Activated naive CD4-positive, alpha-beta T cell treated with anti-CD3 and anti-CD28 coated beads, Interleukin-2, amount 50 U/mL, for 24 hours (primary cell): ENCODE data around the gene IRF2.

Experiments
- H3K27ac Mint-ChIP-seq: one replicate; pipeline ENCODE4 v1.8.0; 2021; ENCODE audit warnings: mild to moderate bottlenecking, mixed read lengths
- H3K27me3 Mint-ChIP-seq: one replicate; pipeline ENCODE4 v1.8.0; 2021; ENCODE audit warnings: mixed read lengths
- H3K36me3 Mint-ChIP-seq: one replicate; pipeline ENCODE4 v1.8.0; 2021; ENCODE audit warnings: mixed read lengths
- H3K4me1 Mint-ChIP-seq: one replicate; pipeline ENCODE4 v1.8.0; 2021; ENCODE audit warnings: mixed read lengths
- H3K4me3 Mint-ChIP-seq: one replicate; pipeline ENCODE4 v1.8.0; 2021; ENCODE audit warnings: mild to moderate bottlenecking, mixed read lengths
- H3K9me3 Mint-ChIP-seq: one replicate; pipeline ENCODE4 v1.8.0; 2021; ENCODE audit warnings: mixed read lengths

Gene IRF2

DNA sequence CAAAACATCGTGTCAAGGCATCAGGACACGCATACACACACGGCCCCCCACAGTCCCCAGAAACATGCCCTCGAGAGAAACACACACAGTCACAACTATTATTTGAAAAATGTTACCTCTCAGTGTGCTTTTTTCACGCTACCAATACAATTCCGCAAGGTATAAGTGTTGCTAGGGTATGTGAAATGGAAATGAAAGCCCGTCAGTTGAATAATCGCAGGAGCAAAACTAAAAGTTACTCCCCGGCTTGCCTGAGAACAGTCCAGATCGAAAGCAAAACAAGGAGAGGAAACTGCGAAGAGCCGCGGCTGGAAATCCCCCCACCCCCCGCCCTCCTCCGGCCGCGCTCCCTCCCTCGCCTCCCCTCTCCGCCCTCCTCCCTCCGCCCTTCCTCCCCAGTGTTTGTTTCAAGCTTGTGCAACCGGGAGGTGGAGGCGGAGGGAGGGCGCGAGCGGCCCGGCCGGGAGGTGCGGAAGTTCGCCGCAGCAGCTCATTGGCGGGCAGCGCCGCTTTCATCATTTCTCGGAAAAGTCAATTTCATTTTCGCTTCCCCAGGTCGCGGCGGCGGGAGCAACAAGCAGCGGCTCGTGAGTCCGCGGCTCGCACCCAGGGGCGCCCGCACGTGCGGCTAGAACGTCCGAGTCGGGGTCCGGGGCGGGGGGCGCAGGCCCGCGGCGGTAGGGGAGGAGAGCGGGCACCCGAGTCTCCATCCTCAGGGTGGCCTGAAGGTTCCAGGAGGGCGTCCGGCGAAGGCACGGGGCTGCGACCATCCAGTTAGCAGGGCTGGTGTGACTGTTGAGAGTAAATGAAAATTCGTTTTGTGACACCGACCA lies at the start of gene IRF2:
Gene IRF2 (minus strand): TSS at position 288 of the 833 bp plus-strand sequence. CDS start 45,486 bp downstream, outside the sequence.
- H3K9me3 Mint-ChIP-seq = no peaks in the 10 kb centered on the region
- H3K27ac Mint-ChIP-seq = peak within 1 kb of the TSS; percentile 100
- H3K4me3 Mint-ChIP-seq = peak within 1 kb of the TSS; percentile 99
- peaks cover 14% of the 10 kb centered on the region for H3K36me3 Mint-ChIP-seq
- no peaks in the 10 kb centered on the region for H3K27me3 Mint-ChIP-seq
- peaks cover 65% of the 10 kb centered on the region for H3K4me1 Mint-ChIP-seq

- Mint-ChIP-seq H3K4me1 (peaks cover 18% of the 10 kb centered on the region), H3K36me3 (no peaks in the 10 kb centered on the region), H3K4me3 (no peak overlapping the region), H3K9me3 (peaks cover 4% of the 10 kb centered on the region), H3K27me3 (no peaks in the 10 kb centered on the region), H3K27ac (no peak overlapping the region)
Observed at GRCh38 chr4:184515606-184516005, 41.3 kb upstream of the IRF2 start.

DNA sequence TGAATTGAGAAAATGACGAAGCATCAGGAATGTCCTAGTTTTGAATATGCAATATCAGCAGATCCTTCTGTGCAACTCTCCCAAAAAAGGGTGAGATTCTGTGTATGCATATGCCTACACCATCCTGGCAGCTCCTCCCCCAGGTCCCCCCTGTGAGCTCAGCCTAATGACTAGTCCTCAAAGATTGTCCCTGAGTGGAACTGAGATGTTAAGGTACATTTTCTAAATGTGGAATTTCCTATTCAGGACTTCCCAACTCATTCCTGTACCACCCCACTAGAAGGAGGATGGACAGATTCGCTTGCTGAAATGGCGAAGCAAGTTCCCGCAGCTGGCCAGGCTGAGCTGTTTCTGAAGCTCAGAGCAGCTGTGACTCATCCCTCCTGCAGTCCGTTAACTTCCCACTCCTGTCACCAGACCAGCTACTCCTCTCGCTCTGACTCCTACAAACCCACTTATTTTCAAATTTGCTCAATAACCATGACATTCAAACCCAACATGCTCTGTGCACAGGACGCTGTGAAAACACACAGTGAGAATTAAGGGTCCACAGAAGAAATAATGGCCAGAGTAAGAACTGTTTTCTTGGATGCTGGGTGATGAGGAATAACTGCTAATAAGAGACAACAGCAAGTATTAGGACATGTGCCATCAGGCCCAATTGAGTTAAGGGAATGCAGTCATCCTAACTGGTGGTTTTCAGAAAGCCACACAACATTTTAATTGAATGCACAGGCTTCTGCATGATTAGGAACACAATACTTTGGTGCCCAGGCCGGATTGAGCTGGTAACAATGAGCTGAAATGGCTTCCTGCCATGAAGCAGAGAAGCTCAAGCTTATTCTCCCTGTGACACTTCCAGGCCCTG lies 40.0 kb upstream of the IRF2 start:
- Mint-ChIP-seq H3K9me3 (peaks cover 9% of the 10 kb centered on the region), H3K36me3 (no peaks in the 10 kb centered on the region), H3K27ac (peak overlapping the region; percentile 83), H3K4me3 (peak overlapping the region; percentile 42), H3K27me3 (no peaks in the 10 kb centered on the region), H3K4me1 (peaks cover 18% of the 10 kb centered on the region)

GRCh38 chr4:184513802-184514120 lies 39.4 kb upstream of the IRF2 start:
- Mint-ChIP-seq H3K4me1 (peaks cover 18% of the 10 kb centered on the region), H3K27ac (peak overlapping the region; percentile 83), H3K9me3 (peaks cover 7% of the 10 kb centered on the region), H3K27me3 (no peaks in the 10 kb centered on the region), H3K36me3 (no peaks in the 10 kb centered on the region), H3K4me3 (peak overlapping the region; percentile 42)

- Mint-ChIP-seq H3K27me3 (no peaks in the 10 kb centered on the region), H3K9me3 (peaks cover 5% of the 10 kb centered on the region), H3K4me3 (no peak overlapping the region), H3K36me3 (no peaks in the 10 kb centered on the region), H3K27ac (no peak overlapping the region), H3K4me1 (peaks cover 27% of the 10 kb centered on the region)
Observed at GRCh38 chr4:184511156-184511555, 36.8 kb upstream of the IRF2 start.

GRCh38 chr4:184510401-184510800 lies 36.1 kb upstream of the IRF2 start:
- Mint-ChIP-seq H3K36me3 (no peaks in the 10 kb centered on the region), H3K4me3 (no peak overlapping the region), H3K9me3 (peaks cover 5% of the 10 kb centered on the region), H3K27me3 (no peaks in the 10 kb centered on the region), H3K27ac (no peak overlapping the region), H3K4me1 (peaks cover 27% of the 10 kb centered on the region)

GRCh38 chr4:184506527-184507121 lies 32.3 kb upstream of the IRF2 start:
- no peaks in the 10 kb centered on the region for H3K36me3 Mint-ChIP-seq
- no peak overlapping the region for H3K27ac Mint-ChIP-seq
- no peak overlapping the region for H3K4me3 Mint-ChIP-seq
- no peaks in the 10 kb centered on the region for H3K27me3 Mint-ChIP-seq
- H3K9me3 Mint-ChIP-seq = peaks cover 5% of the 10 kb centered on the region
- peaks cover 31% of the 10 kb centered on the region for H3K4me1 Mint-ChIP-seq

DNA sequence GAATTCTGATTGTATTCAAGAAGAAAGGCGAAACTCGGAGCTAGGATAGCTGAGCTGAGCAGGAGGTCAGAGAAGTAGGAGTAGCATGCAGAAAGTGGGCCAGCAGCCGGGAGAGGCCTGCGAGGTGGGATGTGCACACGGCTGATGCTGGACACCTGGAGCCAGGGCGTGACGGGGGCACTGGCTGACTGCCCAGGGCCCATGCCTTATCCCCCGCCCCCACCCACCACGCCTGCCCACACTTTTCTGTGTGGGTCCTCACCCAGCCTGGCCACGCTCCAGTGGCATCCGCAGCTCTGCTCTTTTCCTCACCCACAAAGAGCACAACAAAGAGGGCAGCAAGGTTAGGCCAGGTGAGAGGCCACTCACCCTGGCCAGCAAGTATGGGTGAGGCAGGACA lies 30.0 kb upstream of the IRF2 start:
- Mint-ChIP-seq H3K9me3 (no peaks in the 10 kb centered on the region), H3K4me3 (peak overlapping the region; percentile 63), H3K27me3 (no peaks in the 10 kb centered on the region), H3K4me1 (peaks cover 31% of the 10 kb centered on the region), H3K27ac (peak overlapping the region; percentile 79), H3K36me3 (no peaks in the 10 kb centered on the region)

DNA sequence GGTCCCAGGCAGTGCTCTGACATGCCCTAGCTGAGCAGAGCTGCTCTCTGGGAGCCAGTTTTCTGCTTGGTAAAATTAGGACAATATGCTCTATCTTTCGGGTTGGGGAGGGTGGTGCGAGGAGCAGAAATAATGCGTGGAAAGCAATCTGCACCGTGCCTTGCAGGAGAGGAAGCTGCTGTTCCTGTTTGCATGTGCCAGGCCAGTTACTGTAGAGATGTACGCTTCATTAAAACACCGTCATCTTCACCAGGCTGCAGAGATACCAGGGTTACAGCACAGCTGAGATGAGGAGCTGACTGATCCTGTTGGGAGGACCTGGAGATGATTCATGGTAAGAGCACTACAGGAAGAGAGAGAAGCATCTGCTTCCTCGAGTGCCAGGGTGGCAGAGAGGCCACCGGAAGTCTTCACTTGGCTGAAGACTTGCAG lies 29.5 kb upstream of the IRF2 start:
- Mint-ChIP-seq H3K9me3 (no peaks in the 10 kb centered on the region), H3K36me3 (no peaks in the 10 kb centered on the region), H3K4me1 (peaks cover 31% of the 10 kb centered on the region), H3K4me3 (peak overlapping the region; percentile 63), H3K27me3 (no peaks in the 10 kb centered on the region), H3K27ac (peak overlapping the region; percentile 79)

- H3K9me3 Mint-ChIP-seq = no peaks in the 10 kb centered on the region
- H3K4me1 Mint-ChIP-seq = peaks cover 22% of the 10 kb centered on the region
- H3K27me3 Mint-ChIP-seq = no peaks in the 10 kb centered on the region
- H3K27ac Mint-ChIP-seq = no peak overlapping the region
- H3K36me3 Mint-ChIP-seq = no peaks in the 10 kb centered on the region
- no peak overlapping the region for H3K4me3 Mint-ChIP-seq
Observed at GRCh38 chr4:184500748-184501589, 26.6 kb upstream of the IRF2 start.

DNA sequence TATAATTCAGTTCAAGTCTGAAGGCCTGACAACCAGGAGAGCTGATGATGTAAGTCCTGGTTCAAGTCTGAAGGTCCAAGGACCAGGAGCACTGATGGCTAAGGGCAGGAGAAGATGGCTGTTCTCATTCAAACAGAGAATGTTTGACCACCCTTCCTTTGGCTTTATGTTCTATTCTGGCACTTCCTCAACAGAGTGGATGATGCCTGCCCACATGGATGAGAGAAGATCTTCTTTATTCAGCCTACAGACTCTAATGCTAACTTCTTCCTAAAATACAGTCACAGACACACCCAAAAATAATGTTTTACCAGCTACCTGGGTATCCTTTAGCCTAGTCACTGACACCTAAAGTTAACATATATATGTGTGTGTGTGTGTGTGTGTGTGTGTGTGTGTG lies 25.6 kb upstream of the IRF2 start:
- peaks cover 19% of the 10 kb centered on the region for H3K4me1 Mint-ChIP-seq
- H3K4me3 Mint-ChIP-seq = no peak overlapping the region
- no peaks in the 10 kb centered on the region for H3K36me3 Mint-ChIP-seq
- no peaks in the 10 kb centered on the region for H3K27me3 Mint-ChIP-seq
- H3K9me3 Mint-ChIP-seq = no peaks in the 10 kb centered on the region
- no peak overlapping the region for H3K27ac Mint-ChIP-seq

GRCh38 chr4:184498598-184498997 lies 24.2 kb upstream of the IRF2 start:
- Mint-ChIP-seq H3K36me3 (peaks cover 3% of the 10 kb centered on the region), H3K27ac (no peak overlapping the region), H3K4me3 (no peak overlapping the region), H3K4me1 (peaks cover 7% of the 10 kb centered on the region), H3K27me3 (no peaks in the 10 kb centered on the region), H3K9me3 (no peaks in the 10 kb centered on the region)

GRCh38 chr4:184489771-184490170 lies 15.4 kb upstream of the IRF2 start:
- Mint-ChIP-seq H3K4me1 (peaks cover 13% of the 10 kb centered on the region), H3K27ac (no peak overlapping the region), H3K4me3 (no peak overlapping the region), H3K36me3 (peaks cover 4% of the 10 kb centered on the region), H3K27me3 (no peaks in the 10 kb centered on the region), H3K9me3 (no peaks in the 10 kb centered on the region)

- Mint-ChIP-seq H3K36me3 (peaks cover 2% of the 10 kb centered on the region), H3K27ac (no peak overlapping the region), H3K27me3 (no peaks in the 10 kb centered on the region), H3K4me3 (no peak overlapping the region), H3K4me1 (peaks cover 17% of the 10 kb centered on the region), H3K9me3 (no peaks in the 10 kb centered on the region)
Observed at GRCh38 chr4:184487503-184487902, 13.2 kb upstream of the IRF2 start.

- Mint-ChIP-seq H3K4me1 (peaks cover 33% of the 10 kb centered on the region), H3K27me3 (no peaks in the 10 kb centered on the region), H3K27ac (no peak overlapping the region), H3K9me3 (peaks cover 4% of the 10 kb centered on the region), H3K4me3 (no peak overlapping the region), H3K36me3 (peaks cover 2% of the 10 kb centered on the region)
Observed at GRCh38 chr4:184485279-184485678, 10.9 kb upstream of the IRF2 start.
